Retinal pigment epithelial cell (primary cell): ENCODE results near the gene VANGL2.

ENCODE experiments used
- DNase-seq: peaks from one replicate; pipeline ENCODE4 v3.0.0-alpha.2; 2010; ENCODE audit warnings: low read depth
- H3K4me3 ChIP-seq: 2 replicates; pipeline ENCODE4 v1.5.1; 2011; ENCODE audit warnings: mild to moderate bottlenecking, low read length, control low read depth, moderate library complexity
- TF ChIP-seq, protein P1 (sequence below): conservative IDR thresholded peaks from 2 replicates; pipeline ENCODE4 v1.5.1; 2011; ENCODE audit warnings: low read depth, low read length, control low read depth, inconsistent platforms

Gene VANGL2

GRCh38 chr1:160437432-160438316, 37.3 kb downstream of the VANGL2 start:
- no peak for DNase-seq
- no peak overlapping the region for H3K4me3 ChIP-seq
- TF ChIP-seq, protein P1, sequence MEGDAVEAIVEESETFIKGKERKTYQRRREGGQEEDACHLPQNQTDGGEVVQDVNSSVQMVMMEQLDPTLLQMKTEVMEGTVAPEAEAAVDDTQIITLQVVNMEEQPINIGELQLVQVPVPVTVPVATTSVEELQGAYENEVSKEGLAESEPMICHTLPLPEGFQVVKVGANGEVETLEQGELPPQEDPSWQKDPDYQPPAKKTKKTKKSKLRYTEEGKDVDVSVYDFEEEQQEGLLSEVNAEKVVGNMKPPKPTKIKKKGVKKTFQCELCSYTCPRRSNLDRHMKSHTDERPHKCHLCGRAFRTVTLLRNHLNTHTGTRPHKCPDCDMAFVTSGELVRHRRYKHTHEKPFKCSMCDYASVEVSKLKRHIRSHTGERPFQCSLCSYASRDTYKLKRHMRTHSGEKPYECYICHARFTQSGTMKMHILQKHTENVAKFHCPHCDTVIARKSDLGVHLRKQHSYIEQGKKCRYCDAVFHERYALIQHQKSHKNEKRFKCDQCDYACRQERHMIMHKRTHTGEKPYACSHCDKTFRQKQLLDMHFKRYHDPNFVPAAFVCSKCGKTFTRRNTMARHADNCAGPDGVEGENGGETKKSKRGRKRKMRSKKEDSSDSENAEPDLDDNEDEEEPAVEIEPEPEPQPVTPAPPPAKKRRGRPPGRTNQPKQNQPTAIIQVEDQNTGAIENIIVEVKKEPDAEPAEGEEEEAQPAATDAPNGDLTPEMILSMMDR, result no peak

DNA sequence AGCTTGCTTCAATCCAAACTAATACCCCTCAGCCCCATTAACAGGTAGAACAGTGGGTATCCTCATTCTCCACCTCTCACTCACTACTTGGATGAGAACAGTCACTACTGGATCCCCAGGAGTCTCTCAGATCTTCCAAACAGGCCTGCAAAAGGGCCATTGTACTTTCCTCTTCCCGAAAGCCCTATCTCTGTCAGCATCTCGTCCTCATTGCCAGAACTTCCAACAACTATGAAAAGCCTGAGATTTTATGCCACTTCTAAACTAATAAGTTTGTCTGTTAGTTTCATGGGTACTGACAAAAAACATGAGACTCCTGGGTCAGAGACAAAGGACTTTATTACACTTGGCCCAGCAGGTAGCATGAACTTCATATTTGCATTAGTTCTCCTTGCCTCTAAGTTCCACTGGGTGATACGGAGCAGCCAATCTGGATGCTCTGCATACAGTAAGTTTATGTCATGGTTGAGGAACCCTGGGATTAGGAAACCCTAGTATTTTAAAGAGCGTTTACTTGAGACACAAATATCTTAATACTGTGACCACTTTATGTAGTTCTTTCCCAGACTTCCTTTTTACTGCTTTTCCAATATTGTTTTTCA, 38.1 kb downstream of the VANGL2 start:
- H3K4me3 ChIP-seq, result no peak overlapping the region
- DNase-seq, result no peak
- TF ChIP-seq, protein P1, result no peak

DNA sequence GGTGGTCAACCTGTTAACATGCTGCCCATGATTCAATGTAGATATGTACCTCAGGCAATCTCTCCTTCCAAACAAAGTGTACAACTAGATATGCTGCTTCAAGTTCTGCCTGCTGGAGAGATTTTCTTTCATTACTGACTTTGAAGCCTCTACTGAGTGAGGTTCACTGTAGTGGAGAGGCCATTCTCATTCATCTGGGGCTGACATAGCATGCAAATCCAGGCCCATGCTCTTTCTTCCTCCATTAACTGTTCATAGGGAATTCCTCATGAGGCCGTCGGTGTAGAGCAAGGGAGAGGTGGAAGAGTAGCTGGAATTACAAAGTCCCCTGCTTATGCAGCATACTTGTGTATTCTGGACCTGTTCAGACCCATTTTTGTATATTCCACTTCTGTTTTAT, 38.6 kb downstream of the VANGL2 start:
- DNase-seq, result no peak
- no peak overlapping the region for H3K4me3 ChIP-seq
- TF ChIP-seq, protein P1, result no peak

- H3K4me3 ChIP-seq, result no peak overlapping the region
- TF ChIP-seq, protein P1, result no peak
These were observed 39.4 kb downstream of the VANGL2 start for GRCh38 chr1:160439718-160440117.

DNA sequence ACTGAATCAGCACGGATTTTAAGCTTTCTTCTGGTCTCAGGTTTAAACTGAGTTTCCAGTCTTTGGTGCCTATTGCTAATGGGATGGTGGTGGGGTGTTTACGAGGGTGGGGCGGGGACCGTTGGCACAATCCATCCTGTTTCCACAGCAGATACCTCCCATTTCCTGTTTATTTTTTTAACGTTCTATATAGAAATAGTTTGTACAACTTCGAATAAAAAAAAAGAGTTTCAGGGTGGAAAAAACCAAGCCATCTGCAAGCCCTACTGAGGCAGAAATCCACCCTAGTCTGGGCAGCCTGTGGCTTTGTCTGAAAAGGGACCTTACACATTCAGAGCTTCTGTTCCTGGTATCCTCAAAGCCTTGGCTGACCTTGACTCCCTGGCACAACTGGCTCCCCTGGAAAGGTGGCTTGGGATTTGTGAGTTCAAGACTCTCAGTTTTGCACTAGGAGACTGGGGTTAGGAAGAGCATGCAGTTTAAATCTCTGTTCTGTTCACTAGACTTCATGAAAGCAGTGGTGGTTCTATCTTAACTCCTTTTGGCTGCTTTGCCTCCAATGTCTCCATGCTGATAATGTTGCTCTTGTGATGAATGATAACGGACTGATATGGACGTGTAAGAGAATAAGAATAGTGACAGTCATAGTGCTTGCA, 46.7 kb downstream of the VANGL2 start:
- TF ChIP-seq, protein P1, result no peak
- no peak overlapping the region for H3K4me3 ChIP-seq
- no peak for DNase-seq

More at GRCh38 chr1:160439718-160440117, 39.4 kb downstream of the VANGL2 start:
- no peak for DNase-seq

DNA sequence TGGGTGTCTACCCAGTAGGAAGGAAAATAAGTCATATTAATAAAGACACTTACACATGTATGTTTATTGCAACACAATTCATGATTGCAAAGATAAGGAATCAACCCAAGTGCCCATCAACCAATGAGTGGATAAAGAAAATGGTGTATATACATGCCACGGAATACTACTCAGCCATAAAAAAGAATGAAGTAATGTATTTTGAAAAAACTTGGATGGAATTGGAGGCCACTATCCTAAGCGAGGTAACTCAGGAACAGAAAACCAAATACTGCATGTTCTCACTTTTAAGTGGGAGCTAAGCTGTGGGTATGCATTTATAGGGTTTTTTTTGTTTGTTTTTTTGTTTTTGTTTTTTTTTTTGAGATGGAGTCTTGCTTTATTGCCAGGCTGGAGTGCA, 49.1 kb downstream of the VANGL2 start:
- H3K4me3 ChIP-seq, result no peak overlapping the region
- TF ChIP-seq, protein P1, result no peak
- no peak for DNase-seq
